Omental fat pad (tissue), 4 donors: ENCODE data around the gene HIP1R. TPM values are rescaled to one million over a fixed set of nuclear protein-coding genes. Genes with fewer than 3 reads are reported as not detected.

ENCODE experiments used
- ATAC-seq: fragments of 150-250 bp; one replicate; pipeline ENCODE4 v1.9.1; 2016; ENCODE audit warnings: mild to moderate bottlenecking, moderate library complexity; ENCODE audit not compliant: low FRiP score
- DNase-seq: peaks from one replicate; pipeline ENCODE4 v3.0.0-alpha.2; 2019; ENCODE audit warnings: low spot score
- CTCF ChIP-seq, 3 donors: fragments of 450-650 bp; IDR thresholded peaks; one replicate each; pipeline ENCODE4 v1.5.1; 2016 to 2017; ENCODE audit warnings: antibody characterized with exemption in 3 of 3, mild to moderate bottlenecking in 3 of 3, moderate library complexity in 2 of 3
- total RNA-seq, 4 donors: library from RNA; depleted of rRNA; stranded (reverse); fragments of >200 nt; gene quantifications; one replicate each; pipeline ENCODE4 v1.1.0, GENCODE V29; 2016

HIP1R gene
- total RNA-seq, result 10 to 100 TPM; 11.4 to 65.6 (median 22.2) TPM

- DNase-seq (no peak), ATAC-seq (peak; percentile 16)
- TF ChIP-seq CTCF (IDR thresholded peaks at IDR 0.05), result no peak
Observed at GRCh38 chr12:122834921-122835749, at the start of gene HIP1R. Gene HIP1R, plus strand, starts transcription at chr12:122835457. Its CDS starts 94 bp downstream, at chr12:122835551.

- ATAC-seq (no peak), DNase-seq (no peak)
Observed at GRCh38 chr12:122785503-122785902, 49.8 kb upstream of the HIP1R start.

GRCh38 chr12:122788387-122788786 lies 46.9 kb upstream of the HIP1R start:
- ATAC-seq, result no peak
- TF ChIP-seq CTCF (IDR thresholded peaks at IDR 0.05), result no peak
- DNase-seq, result no peak

More at GRCh38 chr12:122785503-122785902, 49.8 kb upstream of the HIP1R start:
- TF ChIP-seq CTCF (IDR thresholded peaks at IDR 0.05), result no peak

- ATAC-seq (no peak), DNase-seq (no peak)
- TF ChIP-seq CTCF (IDR thresholded peaks at IDR 0.05), result no peak
Observed at GRCh38 chr12:122789637-122790036, 45.6 kb upstream of the HIP1R start.

- no peak for ATAC-seq
Observed at GRCh38 chr12:122790393-122791075, 44.7 kb upstream of the HIP1R start.

GRCh38 chr12:122793685-122794106 lies 41.6 kb upstream of the HIP1R start:
- DNase-seq, result no peak
- TF ChIP-seq CTCF (IDR thresholded peaks at IDR 0.05), result no peak
- ATAC-seq, result peak; percentile 48

More at GRCh38 chr12:122790393-122791075, 44.7 kb upstream of the HIP1R start:
- TF ChIP-seq CTCF (IDR thresholded peaks at IDR 0.05), result no peak
- no peak for DNase-seq
